ENCODE measurements around the gene SEMA4F.

- TF ChIP-seq CTCF (IDR thresholded peaks at IDR 0.05; ENCODE audit: low read depth, low read length) (no peak), EZH2phosphoT487 (IDR thresholded peaks at IDR 0.05; ENCODE audit: low read depth) (no peak)
Observed at GRCh38 chr2:74658516-74658915, 4.5 kb downstream of the SEMA4F start.

All from OCI-LY3 (cell line).